Osteoblast (primary cell): ENCODE results near the gene ASMTL. TPM values are rescaled to one million over a fixed set of nuclear protein-coding genes. Genes with fewer than 3 reads are reported as not detected.

ENCODE experiments used
- DNase-seq: peaks from one replicate; pipeline ENCODE4 v3.0.0; 2011; ENCODE audit warnings: low spot score, mixed read lengths; ENCODE audit not compliant: insufficient read length; ENCODE audit errors: missing footprints
- H2AFZ ChIP-seq: 2 replicates; pipeline ENCODE4 v1.6.0; 2011; ENCODE audit warnings: mild to moderate bottlenecking, low read length
- H3K27ac ChIP-seq: 2 replicates; pipeline ENCODE4 v1.5.1; 2011; ENCODE audit warnings: mild to moderate bottlenecking, low read depth, low read length, moderate library complexity
- H3K27me3 ChIP-seq: 2 replicates; pipeline ENCODE4 v1.6.0; 2012; ENCODE audit warnings: mild to moderate bottlenecking, control low read depth, inconsistent platforms, low read length, moderate library complexity; ENCODE audit not compliant: insufficient read depth
- H3K36me3 ChIP-seq: 2 replicates; pipeline ENCODE4 v1.5.1; 2011; ENCODE audit warnings: mild to moderate bottlenecking, low read length, control low read depth, moderate library complexity; ENCODE audit not compliant: insufficient read depth
- H3K4me1 ChIP-seq: 2 replicates; pipeline ENCODE4 v1.5.1; 2011; ENCODE audit warnings: mild to moderate bottlenecking, low read length, control low read depth, moderate library complexity; ENCODE audit not compliant: insufficient read depth
- H3K4me2 ChIP-seq: 2 replicates; pipeline ENCODE4 v1.6.0; 2011; ENCODE audit warnings: mild to moderate bottlenecking, low read length; ENCODE audit not compliant: insufficient read depth
- H3K4me3 ChIP-seq: fragments of 200-600 bp; sonication (generic); 3 replicates; pipeline ENCODE4 v1.5.1; 2012; ENCODE audit warnings: mild to moderate bottlenecking, low read length, inconsistent platforms; ENCODE audit not compliant: insufficient read depth
- H3K79me2 ChIP-seq: 2 replicates; pipeline ENCODE4 v1.6.0; 2012; ENCODE audit warnings: mild to moderate bottlenecking, low read length, control low read depth, inconsistent platforms; ENCODE audit not compliant: insufficient read depth
- H3K9me3 ChIP-seq: 2 replicates; pipeline ENCODE4 v1.5.1; 2011; ENCODE audit warnings: low read depth, low read length, control low read depth
- H4K20me1 ChIP-seq: 2 replicates; pipeline ENCODE4 v1.6.0; 2012; ENCODE audit warnings: mild to moderate bottlenecking, low read length, control low read depth; ENCODE audit not compliant: insufficient read depth
- total RNA-seq: library from RNA; depleted of rRNA; stranded (reverse); fragments of >200 nt; gene quantifications from 2 replicates; pipeline ENCODE4 v1.2.3, GENCODE V29; 2012
- TF ChIP-seq, protein P1 (sequence below): IDR thresholded peaks from 2 replicates; pipeline ENCODE4 v1.5.1; 2011; ENCODE audit warnings: mild to moderate bottlenecking, low read depth, low read length, moderate library complexity; ENCODE audit errors: extremely low read depth

ASMTL gene
- total RNA-seq, 1 donor, result 24.6 TPM

DNA sequence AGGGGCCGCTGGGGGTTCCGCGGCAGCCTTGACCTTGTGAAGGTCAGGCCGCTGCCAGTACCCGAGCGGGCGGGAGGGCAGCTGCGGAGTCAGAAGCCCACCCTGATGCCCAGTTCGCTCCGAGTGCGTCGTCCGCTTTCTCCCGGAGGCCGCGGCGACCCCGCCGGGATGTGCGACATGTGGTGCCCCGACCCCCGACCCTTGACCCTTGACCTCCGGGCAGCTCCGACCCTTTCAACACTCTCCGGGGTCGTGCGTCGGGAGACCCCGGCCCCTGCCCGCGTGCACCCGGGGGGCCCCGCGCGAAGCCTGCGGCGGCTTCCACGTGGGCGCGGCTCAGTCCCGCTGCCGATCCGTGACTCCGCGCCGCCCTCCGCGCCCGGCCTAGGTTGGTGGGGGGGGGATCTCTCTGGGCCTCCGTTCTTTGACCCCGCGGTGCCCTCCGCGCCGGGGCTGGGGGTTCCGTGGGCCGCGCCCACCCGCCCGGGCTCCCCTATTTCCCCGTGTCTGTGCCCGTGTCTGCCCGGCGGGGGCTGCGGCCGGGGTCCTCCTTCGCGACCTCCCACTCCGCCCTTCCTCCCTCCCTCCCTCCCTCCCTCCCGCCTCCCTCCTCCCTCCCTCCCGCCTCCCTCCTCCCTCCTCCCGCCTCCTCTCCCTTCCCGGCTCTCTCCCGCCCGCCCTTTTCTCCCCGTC, 60.2 kb downstream of the ASMTL start:
- peaks cover 60% of the 10 kb centered on the region for H3K79me2 ChIP-seq
- TF ChIP-seq, protein P1, sequence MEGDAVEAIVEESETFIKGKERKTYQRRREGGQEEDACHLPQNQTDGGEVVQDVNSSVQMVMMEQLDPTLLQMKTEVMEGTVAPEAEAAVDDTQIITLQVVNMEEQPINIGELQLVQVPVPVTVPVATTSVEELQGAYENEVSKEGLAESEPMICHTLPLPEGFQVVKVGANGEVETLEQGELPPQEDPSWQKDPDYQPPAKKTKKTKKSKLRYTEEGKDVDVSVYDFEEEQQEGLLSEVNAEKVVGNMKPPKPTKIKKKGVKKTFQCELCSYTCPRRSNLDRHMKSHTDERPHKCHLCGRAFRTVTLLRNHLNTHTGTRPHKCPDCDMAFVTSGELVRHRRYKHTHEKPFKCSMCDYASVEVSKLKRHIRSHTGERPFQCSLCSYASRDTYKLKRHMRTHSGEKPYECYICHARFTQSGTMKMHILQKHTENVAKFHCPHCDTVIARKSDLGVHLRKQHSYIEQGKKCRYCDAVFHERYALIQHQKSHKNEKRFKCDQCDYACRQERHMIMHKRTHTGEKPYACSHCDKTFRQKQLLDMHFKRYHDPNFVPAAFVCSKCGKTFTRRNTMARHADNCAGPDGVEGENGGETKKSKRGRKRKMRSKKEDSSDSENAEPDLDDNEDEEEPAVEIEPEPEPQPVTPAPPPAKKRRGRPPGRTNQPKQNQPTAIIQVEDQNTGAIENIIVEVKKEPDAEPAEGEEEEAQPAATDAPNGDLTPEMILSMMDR, result no peak
- peaks cover 36% of the 10 kb centered on the region for H3K36me3 ChIP-seq
- H3K27ac ChIP-seq, result peak overlapping the region; percentile 95
- peak; percentile 95 for DNase-seq
- peak overlapping the region; percentile 96 for H3K4me2 ChIP-seq
- H2AFZ ChIP-seq, result peak overlapping the region; percentile 71
- peak overlapping the region; percentile 100 for H3K4me3 ChIP-seq
- H3K27me3 ChIP-seq, result no peaks in the 10 kb centered on the region
- no peaks in the 10 kb centered on the region for H3K9me3 ChIP-seq
- H3K4me1 ChIP-seq, result peaks cover 35% of the 10 kb centered on the region
- peaks cover 57% of the 10 kb centered on the region for H4K20me1 ChIP-seq

DNA sequence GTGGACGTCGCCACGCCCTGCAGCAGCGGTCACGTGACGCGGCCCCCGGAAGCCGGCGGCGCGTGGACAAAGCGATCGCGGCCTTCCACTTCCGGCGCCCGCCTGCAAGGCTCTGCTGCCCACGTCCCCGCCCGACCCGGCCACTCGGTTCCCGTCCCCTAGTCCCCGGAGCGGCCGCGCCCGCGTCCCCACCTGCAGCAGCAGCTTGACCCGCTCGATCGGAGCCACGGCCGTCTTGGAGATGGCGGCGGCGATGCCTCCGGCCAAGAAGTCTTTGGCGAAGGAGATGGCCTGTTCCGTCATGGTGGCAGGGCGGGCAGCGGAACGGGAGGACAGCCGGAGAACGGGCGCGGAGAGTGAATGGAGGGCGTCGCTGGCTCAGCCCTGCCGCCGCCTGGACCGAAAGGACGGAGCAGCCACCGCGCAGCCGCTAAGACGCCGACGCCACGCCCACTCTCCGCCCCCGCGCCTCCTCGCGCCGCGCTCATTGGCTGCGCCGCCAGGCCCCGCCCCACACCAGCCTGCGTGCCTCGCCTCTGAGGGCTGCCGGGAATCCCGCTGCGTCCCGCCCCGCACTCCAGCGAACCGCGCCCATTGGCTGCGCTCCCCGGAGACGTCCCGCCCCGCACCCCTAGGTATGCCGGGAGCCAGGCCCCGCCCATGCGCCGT, 60.9 kb downstream of the ASMTL start, which contains the start of gene SLC25A6:
TSS of gene SLC25A6 (minus strand) at position 407 of the 669 bp plus-strand sequence. CDS start at position 303, 104 bp downstream.
- Histone ChIP-seq H4K20me1 (peaks cover 64% of the 10 kb centered on the region), H3K4me1 (peaks cover 35% of the 10 kb centered on the region), H3K27me3 (no peaks in the 10 kb centered on the region), H2AFZ (peak within 1 kb of the TSS; percentile 76), H3K9me3 (no peaks in the 10 kb centered on the region), H3K27ac (peak within 1 kb of the TSS; percentile 95), H3K4me3 (peak within 1 kb of the TSS; percentile 100), H3K79me2 (peaks cover 67% of the 10 kb centered on the region), H3K4me2 (peak within 1 kb of the TSS; percentile 100), H3K36me3 (peaks cover 43% of the 10 kb centered on the region)
- TF ChIP-seq, protein P1, result no peak
- DNase-seq, result peak; percentile 100

DNA sequence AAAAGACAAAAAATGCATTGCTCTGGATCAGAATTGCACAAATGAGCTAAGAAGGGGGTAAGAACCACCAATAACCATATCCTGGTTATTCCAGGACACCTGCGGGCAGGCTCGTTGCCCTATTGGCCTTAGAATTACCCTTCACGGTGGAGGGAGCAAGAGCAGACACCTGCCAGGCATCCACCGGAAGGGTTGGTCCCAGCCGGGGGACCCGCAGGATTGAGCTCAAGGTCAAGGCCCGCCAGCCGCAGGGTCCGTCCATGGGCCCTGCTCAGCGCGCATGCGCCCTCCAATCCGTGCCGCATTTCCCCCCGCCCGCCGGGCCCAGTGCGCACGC, 61.4 kb downstream of the ASMTL start:
- Histone ChIP-seq H2AFZ (no peak overlapping the region), H3K4me1 (peaks cover 35% of the 10 kb centered on the region), H4K20me1 (peaks cover 64% of the 10 kb centered on the region), H3K27me3 (no peaks in the 10 kb centered on the region), H3K9me3 (no peaks in the 10 kb centered on the region), H3K4me2 (peak overlapping the region; percentile 100), H3K27ac (peak overlapping the region; percentile 95), H3K36me3 (peaks cover 47% of the 10 kb centered on the region), H3K4me3 (peak overlapping the region; percentile 100), H3K79me2 (peaks cover 71% of the 10 kb centered on the region)
- peak; percentile 99 for DNase-seq
- TF ChIP-seq, protein P1, result no peak
